ENCODE results near the gene CLDN4.

The CLDN4 gene

GRCh38 chr7:73866446-73866767 is 35.6 kb downstream of the CLDN4 start:
- DNase-seq (ENCODE audit: low read depth), result no peak
- TF ChIP-seq, protein P1, sequence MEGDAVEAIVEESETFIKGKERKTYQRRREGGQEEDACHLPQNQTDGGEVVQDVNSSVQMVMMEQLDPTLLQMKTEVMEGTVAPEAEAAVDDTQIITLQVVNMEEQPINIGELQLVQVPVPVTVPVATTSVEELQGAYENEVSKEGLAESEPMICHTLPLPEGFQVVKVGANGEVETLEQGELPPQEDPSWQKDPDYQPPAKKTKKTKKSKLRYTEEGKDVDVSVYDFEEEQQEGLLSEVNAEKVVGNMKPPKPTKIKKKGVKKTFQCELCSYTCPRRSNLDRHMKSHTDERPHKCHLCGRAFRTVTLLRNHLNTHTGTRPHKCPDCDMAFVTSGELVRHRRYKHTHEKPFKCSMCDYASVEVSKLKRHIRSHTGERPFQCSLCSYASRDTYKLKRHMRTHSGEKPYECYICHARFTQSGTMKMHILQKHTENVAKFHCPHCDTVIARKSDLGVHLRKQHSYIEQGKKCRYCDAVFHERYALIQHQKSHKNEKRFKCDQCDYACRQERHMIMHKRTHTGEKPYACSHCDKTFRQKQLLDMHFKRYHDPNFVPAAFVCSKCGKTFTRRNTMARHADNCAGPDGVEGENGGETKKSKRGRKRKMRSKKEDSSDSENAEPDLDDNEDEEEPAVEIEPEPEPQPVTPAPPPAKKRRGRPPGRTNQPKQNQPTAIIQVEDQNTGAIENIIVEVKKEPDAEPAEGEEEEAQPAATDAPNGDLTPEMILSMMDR (conservative IDR thresholded peaks at IDR 0.05; ENCODE audit: control insufficient read depth, insufficient read depth, low read depth, low read length), result no peak
- H3K4me3 ChIP-seq (ENCODE audit: control insufficient read depth, low read depth, low read length), result no peak overlapping the region

DNA sequence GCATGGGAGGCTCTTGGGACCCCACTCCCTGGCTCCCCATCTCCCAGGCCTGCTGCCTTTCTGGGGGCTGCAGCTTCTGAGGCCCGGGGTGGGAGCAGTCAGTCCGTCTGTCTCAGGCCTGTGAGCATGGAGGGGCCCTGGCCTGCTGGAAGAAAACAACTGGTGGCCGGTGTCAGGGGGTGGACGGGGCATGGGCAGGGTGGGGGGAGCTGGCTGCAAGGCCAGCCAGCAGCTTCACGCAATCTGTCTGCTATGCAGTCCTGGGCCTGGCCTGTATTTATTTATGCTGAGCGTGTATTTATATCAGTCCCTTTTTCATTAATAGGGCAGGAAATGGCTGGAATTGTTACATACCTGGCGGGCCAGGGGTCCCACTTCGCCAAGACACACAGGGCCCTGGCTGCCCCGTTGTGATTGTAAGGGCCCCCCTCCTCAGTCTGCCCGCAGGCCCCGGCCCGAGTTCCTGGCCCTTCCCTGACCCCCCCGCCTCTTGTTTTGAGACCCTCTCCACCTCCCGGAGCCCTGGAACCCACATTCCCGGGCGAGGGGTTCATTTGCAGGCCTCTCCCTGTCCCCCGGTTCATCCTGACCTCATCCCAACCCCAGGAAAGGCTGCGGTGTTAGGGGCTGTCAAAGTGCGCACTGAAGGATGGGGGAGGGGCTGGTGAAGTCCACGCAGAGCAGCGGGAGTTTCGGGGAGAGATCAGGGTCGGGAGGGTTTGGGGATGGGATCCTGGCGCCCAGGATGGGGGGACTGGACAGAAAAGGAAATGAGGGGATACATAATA is 38.4 kb downstream of the CLDN4 start:
- DNase-seq (ENCODE audit: low read depth), result no peak
- no peak overlapping the region for H3K4me3 ChIP-seq (ENCODE audit: control insufficient read depth, low read depth, low read length)
- TF ChIP-seq, protein P1 (conservative IDR thresholded peaks at IDR 0.05; ENCODE audit: control insufficient read depth, insufficient read depth, low read depth, low read length), result no peak

- no peak overlapping the region for H3K4me3 ChIP-seq (ENCODE audit: control insufficient read depth, low read depth, low read length)
- DNase-seq (ENCODE audit: low read depth), result no peak
- TF ChIP-seq, protein P1 (conservative IDR thresholded peaks at IDR 0.05; ENCODE audit: control insufficient read depth, insufficient read depth, low read depth, low read length), result no peak
Measured at GRCh38 chr7:73870041-73870492, 39.3 kb downstream of the CLDN4 start.

- TF ChIP-seq, protein P1 (conservative IDR thresholded peaks at IDR 0.05; ENCODE audit: control insufficient read depth, insufficient read depth, low read depth, low read length), result no peak
- no peak overlapping the region for H3K4me3 ChIP-seq (ENCODE audit: control insufficient read depth, low read depth, low read length)
- no peak for DNase-seq (ENCODE audit: low read depth)
Measured at GRCh38 chr7:73871163-73872011, 40.6 kb downstream of the CLDN4 start.

GRCh38 chr7:73872056-73872908 is 41.5 kb downstream of the CLDN4 start:
- no peak for DNase-seq (ENCODE audit: low read depth)
- TF ChIP-seq, protein P1 (conservative IDR thresholded peaks at IDR 0.05; ENCODE audit: control insufficient read depth, insufficient read depth, low read depth, low read length), result no peak
- H3K4me3 ChIP-seq (ENCODE audit: control insufficient read depth, low read depth, low read length), result no peak overlapping the region

DNA sequence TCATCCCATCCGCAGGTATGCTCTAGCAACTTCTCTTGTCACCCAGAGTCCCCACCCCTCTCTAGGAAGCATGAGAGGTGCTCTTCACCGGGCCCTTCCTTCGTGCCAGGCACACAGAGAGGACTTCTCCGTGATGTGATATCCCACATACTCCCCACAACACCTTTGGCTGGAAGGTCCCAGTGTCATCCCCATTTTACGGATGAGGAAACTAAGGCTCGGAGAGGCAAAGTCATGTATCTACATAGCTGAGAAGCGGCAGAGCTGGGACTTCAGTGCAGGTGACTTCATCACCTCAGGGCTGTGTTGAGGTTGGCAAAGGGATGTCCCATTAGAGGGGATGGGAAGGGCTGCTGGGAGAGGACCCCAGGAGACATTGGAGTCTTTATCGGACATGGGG is 45.6 kb downstream of the CLDN4 start:
- DNase-seq (ENCODE audit: low read depth), result no peak
- TF ChIP-seq, protein P1 (conservative IDR thresholded peaks at IDR 0.05; ENCODE audit: control insufficient read depth, insufficient read depth, low read depth, low read length), result no peak
- no peak overlapping the region for H3K4me3 ChIP-seq (ENCODE audit: control insufficient read depth, low read depth, low read length)
